SJCRH30 (cell line): ENCODE data around the gene XPA. TPM values are rescaled to one million over a fixed set of nuclear protein-coding genes. Genes with fewer than 3 reads are reported as not detected.

Experiments used
- total RNA-seq: library from RNA; depleted of rRNA; stranded (reverse); fragments of >200 nt; shearing (Covaris generic); gene quantifications from 2 replicates; pipeline ENCODE4 v1.2.3, GENCODE V29; 2014; rRNA removed

XPA gene
- total RNA-seq, 1 experiment from 2014 or later, result 12.8 TPM

Other genes starting within 250 kb of the XPA start
- gene TMOD1, start 195.7 kb downstream of the XPA start, total RNA-seq, result 0.43 and 0.55 TPM in 2 replicates
- gene TSTD2, start 64.0 kb downstream of the XPA start, total RNA-seq, result 36.3 and 42.7 TPM in 2 replicates
- gene NCBP1, start 63.5 kb downstream of the XPA start, total RNA-seq, result 126 TPM in 2 replicates
- gene FOXE1, start 155.9 kb upstream of the XPA start, total RNA-seq, result not detected in 2 replicates
- 15.8 and 17.1 TPM in 2 replicates for gene TRMO, start 225.2 kb upstream of the XPA start, total RNA-seq
- gene HEMGN, start 240.8 kb upstream of the XPA start, total RNA-seq, result not detected in 2 replicates